ENCODE measurements around the gene RHBDF1.
"Not testable (repeated sequence)": the region's sequence is repeated elsewhere in the genome, so short reads cannot be mapped to it uniquely, and the experiment has no call there.

RHBDF1 gene

DNA sequence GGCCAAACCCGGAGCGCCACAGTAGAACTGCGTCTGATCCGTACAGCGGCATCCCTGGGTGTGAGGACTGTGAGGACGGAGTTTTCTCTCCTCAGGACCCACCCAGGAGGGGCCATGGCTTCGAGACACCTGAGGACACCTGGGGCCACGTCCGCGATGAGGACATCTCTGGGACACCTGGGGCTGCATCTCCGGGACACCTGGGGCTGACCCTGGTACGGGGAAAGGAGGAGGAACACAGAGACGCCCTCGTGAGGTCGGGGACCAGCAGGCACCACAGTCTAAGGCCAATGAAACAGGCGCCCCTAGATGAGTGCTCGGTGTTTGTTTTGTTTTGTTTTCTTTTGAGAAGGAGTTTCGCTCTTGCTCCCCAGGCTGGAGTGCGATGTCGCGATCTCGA, 48.3 kb downstream of the RHBDF1 start:
- in situ Hi-C loops (cut with MboI; ENCODE audit: low pct_unique_long_range_greater_than_20kb, low sequenced_read_pairs, unreplicated experiment); DNase-seq (ENCODE audit: low spot score): not testable (repeated sequence)

DNA sequence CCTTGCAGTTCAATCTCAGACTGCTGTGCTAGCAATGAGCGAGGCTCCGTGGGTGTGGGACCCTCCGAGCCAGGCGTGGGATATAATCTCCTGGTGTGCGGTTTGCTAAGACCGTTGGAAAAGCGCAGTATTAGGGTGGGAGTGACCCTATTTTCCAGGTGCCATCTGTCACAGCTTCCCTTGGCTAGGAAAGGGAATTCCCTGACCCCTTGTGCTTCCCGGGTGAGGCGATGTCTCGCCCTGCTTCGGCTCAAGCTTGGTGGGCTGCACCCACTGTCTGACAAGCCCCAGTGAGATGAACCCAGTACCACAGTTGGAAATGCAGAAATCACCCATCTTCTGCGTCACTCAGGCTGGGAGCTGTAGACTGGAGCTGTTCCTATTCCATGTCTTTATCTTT, 51.5 kb downstream of the RHBDF1 start:
- not testable (repeated sequence) for DNase-seq (ENCODE audit: low spot score)

DNA sequence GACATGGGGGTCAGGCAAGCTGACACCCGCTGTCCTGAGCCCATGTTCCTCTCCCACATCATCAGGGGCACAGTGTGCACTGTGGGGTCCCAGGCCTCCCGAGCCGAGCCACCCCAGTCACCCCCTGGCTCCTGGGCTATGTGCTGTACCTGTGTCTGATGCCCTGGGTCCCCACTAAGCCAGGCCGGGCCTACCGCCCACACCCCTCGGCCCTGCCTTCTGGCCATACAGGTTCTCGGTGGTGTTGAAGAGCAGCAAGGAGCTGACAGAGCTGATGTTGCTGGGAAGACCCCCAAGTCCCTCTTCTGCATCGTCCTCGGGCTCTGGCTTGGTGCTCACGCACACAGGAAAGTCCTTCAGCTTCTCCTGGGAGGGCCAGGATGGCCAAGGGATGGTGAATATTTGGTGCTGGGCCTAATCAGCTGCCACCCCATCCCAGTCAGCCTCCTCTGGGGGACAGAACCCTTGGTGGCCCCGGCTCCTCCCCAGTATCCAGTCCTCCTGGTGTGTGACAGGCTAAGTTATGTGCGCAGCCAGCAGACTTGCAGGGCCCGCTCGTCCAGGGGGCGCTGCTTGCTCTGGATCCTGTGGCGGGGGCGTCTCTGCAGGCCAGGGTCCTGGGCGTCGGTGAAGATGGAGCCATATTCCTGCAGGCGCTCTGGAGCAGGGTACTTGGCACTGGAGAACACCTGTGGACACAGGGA, 55.2 kb downstream of the RHBDF1 start:
- DNase-seq (ENCODE audit: low spot score); in situ Hi-C loops (cut with MboI; ENCODE audit: low pct_unique_long_range_greater_than_20kb, low sequenced_read_pairs, unreplicated experiment): not testable (repeated sequence)

More for the DNA sequence above, 51.5 kb downstream of the RHBDF1 start:
- in situ Hi-C loops (cut with MboI; ENCODE audit: low pct_unique_long_range_greater_than_20kb, low sequenced_read_pairs, unreplicated experiment): not testable (repeated sequence)

DNA sequence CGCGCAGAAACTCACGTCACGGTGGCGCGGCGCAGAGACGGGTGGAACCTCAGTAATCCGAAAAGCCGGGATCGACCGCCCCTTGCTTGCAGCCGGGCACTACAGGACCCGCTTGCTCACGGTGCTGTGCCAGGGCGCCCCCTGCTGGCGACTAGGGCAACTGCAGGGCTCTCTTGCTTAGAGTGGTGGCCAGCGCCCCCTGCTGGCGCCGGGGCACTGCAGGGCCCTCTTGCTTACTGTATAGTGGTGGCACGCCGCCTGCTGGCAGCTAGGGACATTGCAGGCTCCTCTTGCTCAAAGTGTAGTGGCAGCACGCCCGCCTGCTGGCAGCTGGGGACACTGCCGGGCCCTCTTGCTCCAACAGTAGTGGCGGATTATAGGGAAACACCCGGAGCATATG, 61.7 kb downstream of the RHBDF1 start:
- DNase-seq (ENCODE audit: low spot score); in situ Hi-C loops (cut with MboI; ENCODE audit: low pct_unique_long_range_greater_than_20kb, low sequenced_read_pairs, unreplicated experiment): not testable (repeated sequence)
- TF ChIP-seq, protein P1, sequence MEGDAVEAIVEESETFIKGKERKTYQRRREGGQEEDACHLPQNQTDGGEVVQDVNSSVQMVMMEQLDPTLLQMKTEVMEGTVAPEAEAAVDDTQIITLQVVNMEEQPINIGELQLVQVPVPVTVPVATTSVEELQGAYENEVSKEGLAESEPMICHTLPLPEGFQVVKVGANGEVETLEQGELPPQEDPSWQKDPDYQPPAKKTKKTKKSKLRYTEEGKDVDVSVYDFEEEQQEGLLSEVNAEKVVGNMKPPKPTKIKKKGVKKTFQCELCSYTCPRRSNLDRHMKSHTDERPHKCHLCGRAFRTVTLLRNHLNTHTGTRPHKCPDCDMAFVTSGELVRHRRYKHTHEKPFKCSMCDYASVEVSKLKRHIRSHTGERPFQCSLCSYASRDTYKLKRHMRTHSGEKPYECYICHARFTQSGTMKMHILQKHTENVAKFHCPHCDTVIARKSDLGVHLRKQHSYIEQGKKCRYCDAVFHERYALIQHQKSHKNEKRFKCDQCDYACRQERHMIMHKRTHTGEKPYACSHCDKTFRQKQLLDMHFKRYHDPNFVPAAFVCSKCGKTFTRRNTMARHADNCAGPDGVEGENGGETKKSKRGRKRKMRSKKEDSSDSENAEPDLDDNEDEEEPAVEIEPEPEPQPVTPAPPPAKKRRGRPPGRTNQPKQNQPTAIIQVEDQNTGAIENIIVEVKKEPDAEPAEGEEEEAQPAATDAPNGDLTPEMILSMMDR (IDR thresholded peaks at IDR 0.05; ENCODE audit: extremely low read depth, insufficient read depth, missing control alignments): peak; percentile 57

DNA sequence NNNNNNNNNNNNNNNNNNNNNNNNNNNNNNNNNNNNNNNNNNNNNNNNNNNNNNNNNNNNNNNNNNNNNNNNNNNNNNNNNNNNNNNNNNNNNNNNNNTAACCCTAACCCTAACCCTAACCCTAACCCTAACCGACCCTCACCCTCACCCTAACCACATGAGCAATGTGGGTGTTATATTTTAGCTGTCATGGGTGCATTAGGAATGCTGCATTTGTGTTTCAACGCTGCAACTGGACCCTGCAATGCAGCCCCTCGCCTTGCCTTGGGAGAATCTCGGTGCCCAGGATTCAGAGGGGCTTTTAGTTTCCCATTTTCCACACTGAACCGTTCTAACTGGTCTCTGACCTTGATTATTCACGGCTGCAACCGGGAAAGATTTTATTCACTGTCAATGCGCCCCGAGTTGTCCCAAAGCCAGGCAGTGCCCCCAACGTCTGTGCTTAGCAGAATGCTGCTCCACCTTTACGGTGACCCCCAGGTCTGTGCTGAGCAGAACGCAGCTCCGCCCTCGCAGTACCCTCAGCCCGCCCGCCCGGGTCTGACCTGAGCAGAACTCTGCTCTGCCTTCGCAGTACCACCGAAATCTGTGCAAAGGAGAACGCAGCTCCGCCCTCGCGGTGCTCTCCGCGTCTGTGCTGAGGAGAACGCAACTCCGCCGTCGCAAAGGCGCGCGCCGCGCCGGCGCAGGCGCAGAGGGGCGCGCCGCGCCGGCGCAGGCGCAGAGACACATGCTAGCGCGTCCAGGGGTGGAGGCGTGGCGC, 62.3 kb downstream of the RHBDF1 start:
- in situ Hi-C loops (cut with MboI; ENCODE audit: low pct_unique_long_range_greater_than_20kb, low sequenced_read_pairs, unreplicated experiment): no loop called here
- DNase-seq (ENCODE audit: low spot score): no peak
- TF ChIP-seq, protein P1 (IDR thresholded peaks at IDR 0.05; ENCODE audit: extremely low read depth, insufficient read depth, missing control alignments): no peak

Measured in GM13977 (cell line).